ENCODE data around the gene CYP1B1.
"Not testable (repeated sequence)": the region's sequence is repeated elsewhere in the genome, so short reads cannot be mapped to it uniquely, and the experiment has no call there.

CYP1B1 gene

DNA sequence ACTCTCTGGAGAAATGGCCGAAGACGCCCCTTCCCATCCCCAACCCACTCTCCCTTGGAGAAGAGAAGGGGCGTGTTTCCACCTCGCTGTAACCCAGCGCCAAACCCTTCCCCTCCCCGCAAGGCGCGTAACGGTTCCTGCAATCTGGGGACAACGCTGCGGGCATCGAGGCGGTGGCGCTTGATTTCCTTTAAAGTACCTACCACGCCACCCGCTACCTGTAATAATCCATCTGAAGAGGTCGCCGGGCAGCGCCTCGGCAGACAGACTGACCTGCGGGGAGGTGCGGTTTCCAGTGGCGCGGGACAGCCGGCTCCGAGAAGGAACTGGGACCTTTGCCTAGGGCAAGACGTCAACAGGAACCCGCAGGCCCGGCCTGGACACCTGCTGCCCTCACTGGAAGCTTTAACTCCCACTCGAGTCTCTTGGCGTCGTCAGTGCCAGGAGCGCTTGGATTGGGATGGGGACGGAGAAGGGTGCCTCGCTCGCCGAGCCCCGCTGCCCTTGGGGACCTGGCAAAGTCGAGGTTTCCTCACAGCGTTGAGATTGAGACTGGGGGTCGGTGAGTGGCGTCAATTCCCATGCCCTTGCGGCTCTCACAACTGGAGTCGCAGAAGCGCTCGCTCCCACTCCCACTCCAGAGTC lies at the start of gene CYP1B1:
Gene CYP1B1, minus strand, starts transcription at position 645 of the 645 bp plus-strand sequence. CDS start 763 bp downstream, outside the sequence.
- peak in 2 of 56 donors; percentile 14 to 15 for DNase-seq

GRCh38 chr2:38125007-38125406 lies 49.1 kb upstream of the CYP1B1 start:
- DNase-seq, result no peak

DNA sequence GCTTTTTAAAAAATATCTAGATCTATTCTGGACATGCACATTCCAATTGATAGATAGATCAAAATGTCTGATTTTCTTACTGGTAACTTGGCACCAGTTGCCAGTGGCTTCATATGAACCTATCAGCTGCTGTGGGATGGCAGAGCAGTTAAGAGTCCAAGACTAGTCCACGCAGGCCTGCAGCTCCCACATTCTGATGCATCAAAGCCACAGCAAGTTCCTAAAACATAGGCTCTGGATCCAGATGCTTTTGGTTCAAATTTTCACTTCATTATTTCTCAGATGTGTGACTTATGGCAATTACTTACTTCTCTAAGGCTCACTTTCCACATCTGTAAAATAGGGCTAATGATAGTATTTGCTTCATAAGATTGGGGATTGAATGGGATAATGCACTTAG lies 48.0 kb upstream of the CYP1B1 start:
- no peak for DNase-seq

DNA sequence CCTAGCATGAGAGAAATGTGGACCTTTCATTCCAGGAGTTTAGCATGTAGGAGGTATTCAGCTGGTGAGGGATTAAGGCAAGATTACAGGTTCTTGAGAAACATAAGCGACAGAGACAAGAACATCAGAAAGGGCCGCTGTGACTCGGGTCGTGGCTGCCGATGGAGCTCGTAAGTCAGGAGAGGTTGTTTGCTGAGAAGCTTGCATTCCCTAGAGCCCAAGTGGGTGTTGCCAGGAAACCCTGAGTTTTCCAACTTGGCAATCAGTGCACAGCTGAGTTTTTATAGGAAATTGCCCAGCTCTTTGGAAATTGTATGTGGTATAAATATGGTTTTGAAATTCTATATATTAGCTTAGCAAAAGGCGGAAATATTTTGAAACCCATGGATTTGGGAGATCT lies 46.4 kb upstream of the CYP1B1 start:
- DNase-seq, result peak in 4 of 56 donors; percentile 3 to 13 (median 12)

DNA sequence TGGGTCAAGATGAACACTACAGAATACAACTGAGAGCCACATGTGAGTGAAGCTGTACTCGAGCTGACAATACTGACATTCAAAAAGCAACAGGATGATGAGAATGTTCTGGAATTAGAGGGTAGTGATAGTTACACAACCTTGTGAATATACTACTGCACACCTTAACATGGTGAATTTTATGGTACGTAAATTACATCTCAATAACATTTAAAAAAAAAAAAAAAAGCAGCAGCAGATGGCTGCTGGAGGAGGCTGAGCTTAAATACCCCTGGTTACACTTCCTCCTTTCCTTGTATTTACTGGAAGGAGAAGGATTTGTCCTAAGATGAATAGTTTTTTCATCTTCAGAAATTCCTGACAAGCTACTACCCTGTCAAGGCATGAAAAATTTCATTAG lies 45.5 kb upstream of the CYP1B1 start:
- no peak for DNase-seq

- DNase-seq, result no peak
Measured at GRCh38 chr2:38120829-38121228, 44.9 kb upstream of the CYP1B1 start.

DNA sequence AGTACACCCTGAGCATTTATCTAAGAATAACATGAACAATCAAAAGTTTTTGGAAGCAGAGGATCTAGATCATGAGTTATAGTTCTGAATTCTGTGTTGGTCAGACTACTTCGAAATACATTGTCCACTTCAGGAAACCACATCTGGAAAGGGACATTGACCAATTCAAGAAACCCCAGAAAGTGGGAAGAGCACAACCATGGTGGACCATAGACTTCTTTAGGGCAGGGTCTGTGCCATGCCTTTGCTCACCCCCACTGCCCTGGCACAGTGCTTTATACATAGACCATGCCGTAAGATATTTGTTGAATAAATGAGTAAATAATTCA lies 44.3 kb upstream of the CYP1B1 start:
- DNase-seq, result no peak

DNA sequence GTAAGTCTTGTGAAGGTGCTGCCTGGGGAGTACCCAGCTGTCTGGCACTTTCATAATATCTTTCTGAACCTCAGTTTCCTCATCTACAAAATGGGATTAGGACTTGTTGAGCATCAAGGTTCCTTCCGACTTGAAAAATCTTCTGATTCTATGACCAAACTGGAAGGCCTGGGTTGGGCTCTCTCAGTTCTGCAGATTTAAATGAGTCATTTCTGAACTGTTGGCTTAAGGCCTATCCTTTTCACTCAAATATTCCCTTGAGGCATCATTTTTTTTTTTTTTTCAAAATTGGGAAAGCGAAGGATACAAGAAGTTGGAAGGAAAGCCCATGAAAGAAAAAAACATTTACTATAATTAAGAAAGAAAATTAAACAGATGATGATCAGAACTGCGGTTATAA lies 40.8 kb upstream of the CYP1B1 start:
- no peak for DNase-seq

GRCh38 chr2:38115216-38116032 lies 39.5 kb upstream of the CYP1B1 start:
- DNase-seq, result peak in 25 of 56 donors; percentile 2 to 77 (median 30)

GRCh38 chr2:38113981-38114708 lies 38.2 kb upstream of the CYP1B1 start:
- DNase-seq, result no peak

GRCh38 chr2:38113051-38113450 lies 37.1 kb upstream of the CYP1B1 start:
- DNase-seq, result no peak

DNA sequence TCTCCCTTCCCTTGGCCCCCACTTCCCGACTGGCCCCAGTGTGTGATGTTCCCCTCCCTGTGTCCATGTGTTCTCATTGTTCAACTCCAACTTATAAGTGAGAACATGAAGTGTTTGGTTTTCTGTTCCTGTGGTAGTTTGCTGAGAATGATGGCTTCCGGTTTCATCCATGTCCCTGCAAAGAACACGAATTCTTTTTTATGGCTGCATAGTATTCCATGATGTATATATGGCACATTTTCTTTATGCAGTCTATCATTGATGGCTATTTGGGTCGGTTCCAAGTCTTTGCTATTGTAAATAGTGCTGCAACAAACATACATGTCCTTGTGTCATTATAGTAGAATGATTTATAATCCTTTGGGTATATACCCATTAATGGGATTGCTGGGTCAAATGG lies 35.4 kb upstream of the CYP1B1 start:
- not testable (repeated sequence) for DNase-seq

DNA sequence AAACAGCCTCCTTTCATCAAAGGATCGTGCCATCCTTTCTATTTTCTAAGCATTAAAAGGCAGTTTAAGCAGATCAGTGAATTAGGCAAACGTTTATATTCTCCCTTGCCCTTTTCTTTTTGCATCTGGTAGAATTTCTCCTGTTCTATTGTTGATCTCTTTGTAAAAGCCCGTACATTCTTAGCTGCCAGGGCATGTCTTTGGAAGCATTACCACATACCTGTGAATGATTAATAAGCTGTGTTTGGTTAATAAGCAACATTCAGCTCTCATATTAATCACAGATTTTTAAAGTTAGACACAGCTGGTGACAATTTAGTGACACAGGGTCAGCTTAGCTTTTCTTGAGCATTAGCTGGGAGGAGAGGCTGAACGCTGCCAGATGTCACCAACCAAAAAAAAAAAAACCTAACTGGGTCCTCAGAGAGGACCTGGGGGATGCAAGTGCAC lies 33.8 kb upstream of the CYP1B1 start:
- no peak for DNase-seq

DNA sequence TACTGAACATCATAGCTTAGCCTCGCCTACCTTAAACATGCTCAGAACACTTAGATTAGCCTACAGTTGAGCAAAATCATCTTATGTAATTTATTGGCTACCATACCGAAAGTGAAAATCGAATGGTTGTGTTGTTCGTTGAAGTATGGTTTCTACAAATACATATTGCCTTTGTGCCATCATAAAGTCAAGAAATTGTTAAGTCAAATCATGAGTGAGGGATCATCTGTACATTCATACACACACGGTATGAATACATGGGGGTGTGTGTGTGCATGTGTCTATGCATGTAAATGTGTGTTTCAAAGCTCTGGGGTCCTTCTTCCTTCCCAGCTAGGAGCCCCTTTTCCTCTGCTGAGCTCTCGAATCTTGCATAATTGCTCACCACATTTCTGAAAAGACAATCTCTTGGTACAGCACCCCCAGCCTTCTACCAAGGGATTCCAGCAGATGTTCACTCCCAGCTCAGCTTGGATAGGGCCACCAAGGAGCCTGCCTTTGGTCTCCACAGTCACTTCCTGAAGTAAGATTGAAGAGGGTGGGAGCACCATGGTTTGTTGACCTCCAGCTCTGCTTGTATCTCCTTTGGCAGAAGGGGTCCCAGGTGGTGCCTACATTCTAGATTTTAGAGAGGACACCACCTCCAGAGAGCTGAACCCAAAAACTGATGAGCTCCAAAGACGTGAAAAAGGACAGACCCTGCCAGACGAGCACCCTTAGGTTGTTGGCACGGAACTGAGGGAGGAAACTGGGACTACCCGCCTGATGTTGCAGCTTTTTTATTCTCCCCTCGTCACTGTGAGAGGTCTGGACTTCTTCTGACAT lies 33.2 kb upstream of the CYP1B1 start:
- DNase-seq, result no peak

GRCh38 chr2:38107738-38108410 lies 31.9 kb upstream of the CYP1B1 start:
- DNase-seq, result no peak

- DNase-seq, result no peak
Measured at GRCh38 chr2:38106405-38107094, 30.6 kb upstream of the CYP1B1 start.

GRCh38 chr2:38105922-38106321 lies 30.0 kb upstream of the CYP1B1 start:
- DNase-seq, result no peak

DNA sequence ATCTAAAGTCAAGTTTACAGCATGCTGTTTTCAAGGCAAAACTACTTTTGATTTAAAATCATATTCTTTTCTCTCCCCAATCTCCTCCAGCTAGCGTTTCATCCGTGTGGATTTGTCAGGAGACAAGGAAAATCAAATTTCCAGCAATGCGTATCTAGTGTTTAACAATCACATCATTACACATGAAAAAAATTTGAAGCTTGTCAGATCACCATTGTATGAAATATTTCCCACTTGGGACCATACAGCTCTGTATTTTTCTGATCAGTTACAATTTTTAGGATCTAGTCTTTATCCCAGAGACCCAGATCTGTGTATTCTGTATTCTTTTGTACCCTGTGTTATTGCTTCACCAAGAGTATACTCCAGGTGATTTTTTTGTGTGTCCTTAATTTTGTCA lies 28.6 kb upstream of the CYP1B1 start:
- no peak for DNase-seq

DNA sequence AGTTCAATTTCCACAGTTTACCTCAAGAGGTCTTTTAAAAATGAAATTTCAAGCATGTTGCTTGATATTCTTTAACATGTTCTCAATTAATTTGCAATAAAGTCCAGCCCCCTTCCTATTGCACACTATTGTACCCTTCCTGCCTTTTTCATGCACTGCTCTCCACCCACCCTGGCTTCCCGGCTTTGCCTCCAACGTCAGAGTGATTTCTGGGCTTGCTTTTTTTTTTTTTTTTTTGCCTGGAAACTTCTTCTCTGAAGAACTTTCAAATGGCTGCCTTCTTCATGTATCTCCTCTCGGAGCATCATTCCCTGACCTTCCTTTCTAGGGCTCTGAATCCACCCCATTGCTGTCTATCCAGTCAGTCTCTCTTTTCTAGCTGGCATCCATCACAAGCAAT lies 24.4 kb upstream of the CYP1B1 start:
- DNase-seq, result no peak

Data from nucleus accumbens (tissue), 56 donors.